Osteocyte (in vitro differentiated cells): ENCODE data around the gene KPNA6. TPM values are rescaled to one million over a fixed set of nuclear protein-coding genes. Genes with fewer than 3 reads are reported as not detected.

Experiments
- DNase-seq: peaks from one replicate; pipeline ENCODE4 v3.0.0; 2021; ENCODE audit warnings: mixed read lengths; ENCODE audit not compliant: unreplicated experiment; ENCODE audit errors: extremely low spot score
- H3K27ac Mint-ChIP-seq: one replicate; pipeline ENCODE4 v1.8.0; 2021; ENCODE audit warnings: mild to moderate bottlenecking, mixed read lengths; ENCODE audit not compliant: unreplicated experiment
- H3K27me3 Mint-ChIP-seq: one replicate; pipeline ENCODE4 v1.8.0; 2021; ENCODE audit warnings: mixed read lengths; ENCODE audit not compliant: unreplicated experiment
- H3K36me3 Mint-ChIP-seq: one replicate; pipeline ENCODE4 v1.8.0; 2021; ENCODE audit warnings: mixed read lengths; ENCODE audit not compliant: unreplicated experiment
- H3K4me1 Mint-ChIP-seq: one replicate; pipeline ENCODE4 v1.8.0; 2021; ENCODE audit warnings: mixed read lengths; ENCODE audit not compliant: unreplicated experiment
- H3K4me3 Mint-ChIP-seq: one replicate; pipeline ENCODE4 v1.8.0; 2021; ENCODE audit warnings: mild to moderate bottlenecking, moderate library complexity, mixed read lengths; ENCODE audit not compliant: unreplicated experiment
- H3K9me3 Mint-ChIP-seq: one replicate; pipeline ENCODE4 v1.8.0; 2021; ENCODE audit warnings: mixed read lengths; ENCODE audit not compliant: unreplicated experiment
- CTCF ChIP-seq: fragments of 200-600 bp; sonication (generic); IDR thresholded peaks from 2 replicates; pipeline ENCODE4 v1.5.0; 2021; ENCODE audit warnings: antibody characterized with exemption, mild to moderate bottlenecking, moderate library complexity
- total RNA-seq: library from RNA; stranded (reverse); gene quantifications from 2 replicates; pipeline ENCODE4 v1.2.1, GENCODE V29; 2021

The KPNA6 gene
- total RNA-seq, 1 donor from 2014 or later, result 75.3 TPM

GRCh38 chr1:32199043-32199716, 91.3 kb downstream of the KPNA6 start:
- peak overlapping the region; percentile 96 for H3K27ac Mint-ChIP-seq
- H3K4me1 Mint-ChIP-seq, result peaks cover 33% of the 10 kb centered on the region
- TF ChIP-seq CTCF, result no peak
- H3K9me3 Mint-ChIP-seq, result no peaks in the 10 kb centered on the region
- DNase-seq, result no peak
- H3K4me3 Mint-ChIP-seq, result peak overlapping the region; percentile 18
- H3K36me3 Mint-ChIP-seq, result peaks cover 14% of the 10 kb centered on the region
- H3K27me3 Mint-ChIP-seq, result no peaks in the 10 kb centered on the region

DNA sequence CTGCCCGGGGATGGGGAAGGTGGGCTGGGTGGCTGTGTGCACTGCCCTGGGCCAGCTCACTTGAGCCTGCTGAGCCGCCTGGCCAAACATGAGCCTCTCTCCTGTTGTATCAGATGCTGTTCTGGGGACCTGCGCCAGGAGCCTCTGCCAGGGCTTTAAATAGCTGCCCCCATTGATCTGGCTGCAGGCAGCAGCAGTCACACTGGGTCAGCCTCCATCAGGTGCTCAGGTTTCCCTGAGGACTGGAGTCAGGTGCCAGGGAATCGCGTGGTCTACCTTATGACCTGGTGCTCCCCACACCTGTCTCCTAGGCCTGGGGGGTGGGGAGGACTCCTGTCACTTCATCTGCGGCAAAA, 91.8 kb downstream of the KPNA6 start:
- H3K4me3 Mint-ChIP-seq, result peak overlapping the region; percentile 88
- no peak for TF ChIP-seq CTCF
- peaks cover 33% of the 10 kb centered on the region for H3K4me1 Mint-ChIP-seq
- no peaks in the 10 kb centered on the region for H3K9me3 Mint-ChIP-seq
- peaks cover 10% of the 10 kb centered on the region for H3K36me3 Mint-ChIP-seq
- no peak for DNase-seq
- H3K27ac Mint-ChIP-seq, result peak overlapping the region; percentile 96
- no peaks in the 10 kb centered on the region for H3K27me3 Mint-ChIP-seq

GRCh38 chr1:32200226-32201010, 92.6 kb downstream of the KPNA6 start, which contains the start of gene CCDC28B:
Gene CCDC28B, plus strand, starts transcription at chr1:32200595. Its CDS starts 1,341 bp downstream, at chr1:32201936.
- Mint-ChIP-seq H3K4me3 (peak within 1 kb of the TSS; percentile 88), H3K4me1 (peaks cover 35% of the 10 kb centered on the region), H3K9me3 (no peaks in the 10 kb centered on the region), H3K27me3 (no peaks in the 10 kb centered on the region), H3K36me3 (peaks cover 5% of the 10 kb centered on the region), H3K27ac (peak within 1 kb of the TSS; percentile 96)
- no peak for TF ChIP-seq CTCF
- no peak for DNase-seq

DNA sequence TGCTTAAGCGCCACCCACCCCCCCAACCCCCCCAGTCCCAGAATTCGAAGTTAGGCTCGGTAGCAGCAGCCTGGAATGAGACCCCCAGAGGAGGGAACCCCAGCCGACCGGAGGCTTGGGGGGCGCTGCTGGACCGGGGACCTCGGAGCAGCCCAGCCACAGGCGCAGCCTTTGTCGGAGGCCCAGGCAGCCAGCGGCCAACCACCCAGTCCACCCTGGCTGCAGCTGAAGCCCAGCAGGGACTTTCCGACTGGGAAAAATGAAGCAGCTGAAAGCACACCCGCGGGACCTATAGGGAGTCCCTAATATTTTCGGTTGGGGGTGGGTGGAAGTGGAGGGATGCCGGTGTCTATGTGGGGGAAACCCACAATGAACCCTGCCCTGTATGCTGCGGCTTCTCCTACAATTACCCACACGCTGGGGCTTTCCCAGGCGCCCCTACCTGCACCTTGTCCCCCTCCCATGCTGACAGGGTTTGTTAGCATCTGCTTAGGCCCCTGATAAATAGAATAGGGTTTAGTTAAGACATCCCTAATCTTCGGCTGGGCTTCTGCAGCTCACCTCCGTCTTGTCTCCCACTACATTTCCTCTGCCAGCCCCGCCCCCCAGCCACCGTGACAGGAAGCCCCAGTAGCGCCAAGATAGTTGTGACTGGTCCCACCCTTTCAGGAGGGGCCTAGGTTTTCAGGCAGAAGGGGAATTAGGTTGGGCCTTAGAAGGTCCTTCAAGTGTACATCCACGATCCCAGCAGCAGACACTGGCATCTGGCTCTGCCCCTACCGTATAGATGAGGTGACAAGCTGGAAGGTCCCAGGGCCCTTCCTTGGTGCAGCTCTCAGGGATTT, 93.4 kb downstream of the KPNA6 start:
- Mint-ChIP-seq H3K4me1 (peaks cover 43% of the 10 kb centered on the region), H3K9me3 (no peaks in the 10 kb centered on the region), H3K4me3 (peak overlapping the region; percentile 88), H3K36me3 (peaks cover 4% of the 10 kb centered on the region), H3K27me3 (no peaks in the 10 kb centered on the region), H3K27ac (peak overlapping the region; percentile 96)
- no peak for DNase-seq
- peak; percentile 20 for TF ChIP-seq CTCF
